ENCODE measurements around the gene GSTP1.
A peak's percentile ranks its signal among the peaks of the same experiment; 100 is the strongest.
"Not testable (repeated sequence)": the region's sequence is repeated elsewhere in the genome, so short reads cannot be mapped to it uniquely, and the experiment has no call there.

The GSTP1 gene

DNA sequence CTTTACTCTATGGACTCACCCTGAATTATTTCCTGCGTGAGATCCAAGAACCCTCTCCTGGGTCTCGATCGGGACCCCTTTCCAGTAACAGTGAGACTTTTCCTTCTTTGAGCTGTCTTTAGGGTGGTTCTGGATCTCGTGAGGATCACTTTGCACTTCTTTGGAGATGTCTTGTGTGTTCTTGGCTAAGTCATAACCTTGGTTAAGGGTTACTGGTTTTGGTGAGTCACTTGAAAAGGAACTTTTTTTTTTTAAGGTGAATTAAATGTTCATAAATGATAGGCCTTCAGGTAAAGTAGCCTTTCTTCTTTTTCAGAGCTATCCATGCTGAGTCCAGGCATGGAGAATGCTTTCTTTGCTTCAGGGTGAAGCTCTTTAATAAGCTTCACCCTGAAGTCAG, 19.4 kb upstream of the GSTP1 start:
- DNase-seq = no peak

DNA sequence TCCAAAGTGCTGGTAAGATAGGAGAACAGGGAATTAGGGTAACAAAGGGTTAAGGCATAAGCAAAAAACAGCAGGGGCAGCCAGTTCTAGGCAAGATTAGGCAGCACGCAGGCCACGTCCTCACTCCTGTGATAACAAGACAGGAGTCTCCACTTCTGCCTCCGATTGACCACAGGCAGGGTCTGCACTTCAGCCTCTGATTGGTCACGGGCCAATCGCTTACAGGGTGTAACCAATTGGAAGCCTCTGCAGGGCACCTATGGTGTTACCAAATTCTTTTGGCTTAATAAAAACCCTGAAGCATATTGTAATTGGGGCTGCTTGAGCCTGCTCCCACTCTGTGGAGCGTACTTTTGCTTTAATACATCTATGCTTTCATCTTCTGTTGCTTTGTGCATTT, 12.2 kb upstream of the GSTP1 start:
- DNase-seq = no peak

DNA sequence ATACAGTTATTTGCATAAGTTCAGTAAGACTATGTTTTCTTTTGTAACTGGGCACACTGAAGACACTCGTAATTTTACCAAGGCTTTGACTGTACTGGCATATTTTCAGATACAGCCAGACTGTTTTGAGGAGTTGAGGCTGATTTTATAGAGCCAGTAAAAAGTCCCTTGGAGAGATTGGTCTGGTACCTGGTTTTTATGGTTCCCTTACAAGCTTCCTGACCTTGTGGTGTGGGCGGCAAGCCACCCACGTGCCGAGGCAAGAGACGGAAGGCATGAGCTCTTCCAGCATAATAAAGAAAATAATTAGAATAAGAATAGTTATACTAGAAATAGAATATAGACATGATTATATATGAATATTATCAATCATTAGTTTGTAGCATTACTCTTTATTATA, 11.3 kb upstream of the GSTP1 start:
- DNase-seq = no peak

DNA sequence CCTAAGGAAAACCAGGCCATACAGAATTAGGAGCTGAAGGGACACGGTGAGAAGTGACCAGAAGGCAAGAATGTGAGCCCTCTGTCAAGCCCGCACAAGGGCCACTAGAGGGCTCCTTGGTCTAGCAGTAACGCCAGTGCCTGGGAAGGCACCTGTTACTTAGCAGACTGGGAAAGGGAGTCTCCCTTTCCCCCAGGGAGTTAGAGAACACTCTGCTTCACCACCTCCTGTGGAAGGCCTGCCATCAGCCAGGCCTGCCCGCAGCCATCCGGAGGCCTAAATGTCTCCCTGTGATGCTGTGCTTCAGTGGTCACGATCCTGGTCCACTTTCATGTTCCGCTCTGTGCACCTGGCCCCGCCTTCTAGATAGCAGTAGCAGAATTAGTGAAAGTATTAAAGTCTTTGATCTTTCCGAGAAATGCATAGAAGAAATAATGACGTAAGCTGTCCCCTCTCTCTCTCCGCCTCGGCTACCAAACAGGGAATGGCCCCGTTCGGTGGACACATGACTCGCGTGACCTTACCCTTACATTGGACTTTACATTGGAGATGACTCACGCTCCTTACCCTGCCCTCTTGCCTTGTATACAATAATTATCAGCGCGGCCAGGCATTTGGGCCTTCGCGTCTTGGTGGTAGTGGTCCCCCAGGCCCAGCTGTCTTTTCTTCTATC, 10.7 kb upstream of the GSTP1 start:
- no peak for DNase-seq

DNA sequence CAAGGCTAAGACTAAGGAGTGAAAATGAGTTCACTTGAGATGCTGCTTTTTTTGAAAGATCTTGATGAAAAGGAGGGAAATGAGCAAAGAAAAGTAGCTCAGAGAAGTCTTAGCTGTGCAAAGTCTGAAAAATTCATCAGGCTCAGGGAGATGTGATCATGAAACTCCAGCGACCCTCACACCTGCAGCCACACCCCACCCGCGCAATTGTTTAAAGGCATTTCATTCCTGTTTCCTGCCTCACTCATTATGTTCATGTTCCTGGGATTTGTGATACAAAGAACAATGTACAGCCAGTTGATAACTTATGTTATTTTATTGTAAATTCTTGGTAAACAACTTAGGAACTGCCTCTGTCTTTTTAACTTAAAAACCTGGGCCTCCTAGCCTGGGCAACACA, 8.7 kb upstream of the GSTP1 start:
- DNase-seq = no peak

DNA sequence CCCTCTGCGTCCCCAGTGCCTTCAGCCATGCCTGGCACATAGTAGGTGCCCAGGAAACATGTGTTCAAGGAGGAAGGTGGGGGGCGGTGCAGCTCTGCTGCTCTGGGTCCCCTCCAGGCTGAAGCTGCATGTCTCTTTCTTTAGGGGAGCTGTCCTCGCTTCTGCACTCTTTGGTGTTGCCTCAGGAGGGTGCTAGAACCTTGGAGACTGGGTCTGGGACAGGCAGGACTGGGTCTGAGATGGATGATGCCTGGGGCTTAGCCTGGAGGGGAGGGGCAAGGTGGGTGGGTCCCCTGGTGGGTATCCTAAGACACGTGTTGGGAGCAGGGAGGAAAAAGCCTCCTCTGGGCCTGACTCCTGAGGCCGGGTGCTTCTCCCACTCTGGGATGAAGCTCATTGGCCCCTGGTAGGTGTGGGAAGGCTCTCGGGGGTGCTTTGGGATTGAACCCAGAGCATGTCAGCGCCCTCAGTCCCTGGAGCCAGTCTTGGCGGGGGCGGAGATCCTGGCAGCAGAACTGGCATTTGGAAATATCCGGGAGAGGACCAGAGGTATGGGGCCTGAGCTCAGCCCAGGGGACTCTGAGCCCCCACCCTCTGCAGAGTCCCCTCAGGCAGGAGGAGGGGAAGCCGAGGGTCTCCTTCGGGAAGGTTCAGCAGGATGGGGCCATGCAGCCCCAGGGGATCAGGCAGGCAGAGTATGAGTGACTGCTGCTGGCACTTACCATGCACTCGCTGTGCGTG, 6.7 kb upstream of the GSTP1 start:
- DNase-seq = no peak

DNA sequence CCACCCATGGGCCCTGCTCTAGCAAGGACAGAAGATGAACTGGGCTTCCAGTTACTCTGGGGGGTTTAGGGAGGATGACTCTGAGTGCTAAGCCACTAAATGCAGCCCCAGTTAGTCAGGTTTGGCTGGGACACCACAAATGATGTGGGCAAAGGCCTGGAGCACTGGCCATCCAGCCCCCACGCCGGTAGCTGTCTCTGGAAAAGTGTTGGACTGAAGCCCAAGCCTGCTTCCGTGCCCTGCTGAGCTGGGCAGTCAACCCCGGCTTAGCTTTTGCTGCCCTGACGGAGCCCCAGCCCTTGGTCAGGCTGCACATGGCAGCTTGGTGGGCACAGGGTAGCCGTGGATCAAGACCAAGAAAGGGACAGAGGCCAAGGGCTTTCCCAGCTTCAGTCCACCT, 5.7 kb upstream of the GSTP1 start:
- no peak for DNase-seq

DNA sequence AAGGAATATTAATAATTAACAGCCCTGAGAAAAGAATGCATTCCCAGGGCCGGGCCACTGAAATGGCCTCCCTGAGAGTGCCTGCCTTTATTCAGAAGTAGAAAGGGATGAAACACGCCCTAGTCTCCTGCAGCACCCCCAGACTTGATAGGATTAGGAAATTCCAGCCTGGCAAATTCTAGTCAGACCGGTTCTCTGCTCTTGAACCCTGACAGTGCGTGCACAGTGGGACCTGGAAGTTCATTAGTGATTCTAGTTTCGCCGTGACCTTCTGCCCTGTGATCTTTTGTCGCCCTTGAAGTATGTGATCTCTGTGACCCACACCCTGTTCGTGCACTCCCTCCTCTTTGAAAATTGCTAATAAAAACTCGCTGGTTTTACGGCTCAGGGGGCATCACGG, 2.1 kb upstream of the GSTP1 start:
- no peak for DNase-seq

DNA sequence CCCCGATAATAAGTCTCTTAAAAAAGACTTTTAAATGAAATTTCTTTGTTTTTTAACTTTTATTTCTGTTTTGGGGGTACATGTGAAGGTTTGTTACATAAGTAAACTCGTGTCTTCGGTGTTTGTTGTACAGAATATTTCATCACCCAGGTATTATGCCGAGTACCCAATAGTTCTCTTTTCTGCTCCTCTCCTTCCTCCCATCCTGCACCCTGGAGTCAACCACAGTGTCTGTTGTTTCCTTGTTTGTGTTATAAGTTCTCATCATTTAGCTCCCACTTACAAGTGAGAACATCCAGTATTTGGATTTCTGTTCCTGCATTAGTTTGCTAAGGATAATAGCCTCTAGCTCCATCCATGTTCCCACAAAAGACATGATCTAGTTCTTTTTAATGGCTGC, 1.6 kb upstream of the GSTP1 start:
- no peak for DNase-seq

DNA sequence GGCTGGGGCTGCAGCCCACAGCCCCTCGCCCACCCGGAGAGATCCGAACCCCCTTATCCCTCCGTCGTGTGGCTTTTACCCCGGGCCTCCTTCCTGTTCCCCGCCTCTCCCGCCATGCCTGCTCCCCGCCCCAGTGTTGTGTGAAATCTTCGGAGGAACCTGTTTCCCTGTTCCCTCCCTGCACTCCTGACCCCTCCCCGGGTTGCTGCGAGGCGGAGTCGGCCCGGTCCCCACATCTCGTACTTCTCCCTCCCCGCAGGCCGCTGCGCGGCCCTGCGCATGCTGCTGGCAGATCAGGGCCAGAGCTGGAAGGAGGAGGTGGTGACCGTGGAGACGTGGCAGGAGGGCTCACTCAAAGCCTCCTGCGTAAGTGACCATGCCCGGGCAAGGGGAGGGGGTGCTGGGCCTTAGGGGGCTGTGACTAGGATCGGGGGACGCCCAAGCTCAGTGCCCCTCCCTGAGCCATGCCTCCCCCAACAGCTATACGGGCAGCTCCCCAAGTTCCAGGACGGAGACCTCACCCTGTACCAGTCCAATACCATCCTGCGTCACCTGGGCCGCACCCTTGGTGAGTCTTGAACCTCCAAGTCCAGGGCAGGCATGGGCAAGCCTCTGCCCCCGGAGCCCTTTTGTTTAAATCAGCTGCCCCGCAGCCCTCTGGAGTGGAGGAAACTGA, 731 bp downstream of the GSTP1 start:
- DNase-seq = peak in 1 of 2 donors; percentile 26

DNA sequence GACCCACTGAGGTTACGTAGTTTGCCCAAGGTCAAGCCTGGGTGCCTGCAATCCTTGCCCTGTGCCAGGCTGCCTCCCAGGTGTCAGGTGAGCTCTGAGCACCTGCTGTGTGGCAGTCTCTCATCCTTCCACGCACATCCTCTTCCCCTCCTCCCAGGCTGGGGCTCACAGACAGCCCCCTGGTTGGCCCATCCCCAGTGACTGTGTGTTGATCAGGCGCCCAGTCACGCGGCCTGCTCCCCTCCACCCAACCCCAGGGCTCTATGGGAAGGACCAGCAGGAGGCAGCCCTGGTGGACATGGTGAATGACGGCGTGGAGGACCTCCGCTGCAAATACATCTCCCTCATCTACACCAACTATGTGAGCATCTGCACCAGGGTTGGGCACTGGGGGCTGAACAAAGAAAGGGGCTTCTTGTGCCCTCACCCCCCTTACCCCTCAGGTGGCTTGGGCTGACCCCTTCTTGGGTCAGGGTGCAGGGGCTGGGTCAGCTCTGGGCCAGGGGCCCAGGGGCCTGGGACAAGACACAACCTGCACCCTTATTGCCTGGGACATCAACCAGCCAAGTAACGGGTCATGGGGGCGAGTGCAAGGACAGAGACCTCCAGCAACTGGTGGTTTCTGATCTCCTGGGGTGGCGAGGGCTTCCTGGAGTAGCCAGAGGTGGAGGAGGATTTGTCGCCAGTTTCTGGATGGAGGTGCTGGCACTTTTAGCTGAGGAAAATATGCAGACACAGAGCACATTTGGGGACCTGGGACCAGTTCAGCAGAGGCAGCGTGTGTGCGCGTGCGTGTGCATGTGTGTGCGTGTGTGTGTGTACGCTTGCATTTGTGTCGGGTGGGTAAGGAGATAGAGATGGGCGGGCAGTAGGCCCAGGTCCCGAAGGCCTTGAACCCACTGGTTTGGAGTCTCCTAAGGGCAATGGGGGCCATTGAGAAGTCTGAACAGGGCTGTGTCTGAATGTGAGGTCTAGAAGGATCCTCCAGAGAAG, 1.6 kb downstream of the GSTP1 start:
- no peak for DNase-seq

DNA sequence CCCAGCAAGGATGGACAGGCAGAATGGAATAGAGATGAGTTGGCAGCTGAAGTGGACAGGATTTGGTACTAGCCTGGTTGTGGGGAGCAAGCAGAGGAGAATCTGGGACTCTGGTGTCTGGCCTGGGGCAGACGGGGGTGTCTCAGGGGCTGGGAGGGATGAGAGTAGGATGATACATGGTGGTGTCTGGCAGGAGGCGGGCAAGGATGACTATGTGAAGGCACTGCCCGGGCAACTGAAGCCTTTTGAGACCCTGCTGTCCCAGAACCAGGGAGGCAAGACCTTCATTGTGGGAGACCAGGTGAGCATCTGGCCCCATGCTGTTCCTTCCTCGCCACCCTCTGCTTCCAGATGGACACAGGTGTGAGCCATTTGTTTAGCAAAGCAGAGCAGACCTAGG, 2.3 kb downstream of the GSTP1 start:
- DNase-seq = no peak

DNA sequence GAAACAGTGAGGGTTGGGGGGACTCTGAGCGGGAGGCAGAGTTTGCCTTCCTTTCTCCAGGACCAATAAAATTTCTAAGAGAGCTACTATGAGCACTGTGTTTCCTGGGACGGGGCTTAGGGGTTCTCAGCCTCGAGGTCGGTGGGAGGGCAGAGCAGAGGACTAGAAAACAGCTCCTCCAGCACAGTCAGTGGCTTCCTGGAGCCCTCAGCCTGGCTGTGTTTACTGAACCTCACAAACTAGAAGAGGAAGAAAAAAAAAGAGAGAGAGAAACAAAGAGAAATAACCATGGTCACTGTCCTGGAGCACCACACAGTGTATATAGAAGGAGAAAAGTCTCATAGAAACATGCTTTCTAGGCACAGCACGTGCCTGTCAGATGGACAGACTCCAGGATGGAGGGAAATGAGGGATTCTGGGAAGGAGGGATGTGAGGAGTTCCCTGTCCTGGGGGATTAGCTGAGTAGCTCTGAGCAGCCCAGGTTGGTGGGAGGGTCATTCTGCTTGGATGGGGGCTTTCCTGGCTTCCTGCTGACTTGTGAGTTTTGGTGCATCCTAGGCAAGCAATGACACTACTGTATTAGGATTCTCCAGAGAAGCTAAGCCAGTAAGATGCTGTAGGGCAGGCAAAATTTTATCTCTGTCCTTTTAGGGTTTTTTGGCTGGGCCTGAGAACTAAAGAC, 3.1 kb downstream of the GSTP1 start:
- no peak for DNase-seq

DNA sequence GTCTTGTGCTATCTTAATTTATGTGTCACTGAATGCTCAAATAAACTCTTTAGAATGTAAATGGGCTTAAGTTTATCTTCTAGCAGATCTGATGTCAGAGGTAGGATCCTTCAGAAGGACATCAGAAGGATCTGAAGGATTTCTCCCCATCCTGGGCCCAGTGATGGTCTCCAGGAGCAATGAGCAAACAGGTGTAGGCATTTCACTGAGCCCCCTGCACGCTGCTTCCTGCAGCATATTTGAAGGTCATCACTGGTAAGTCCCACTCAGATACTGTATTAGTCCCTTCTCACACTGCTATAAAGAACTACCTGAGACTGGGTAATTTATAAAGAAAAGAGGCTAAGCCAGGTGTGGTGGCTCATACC, 4.5 kb downstream of the GSTP1 start:
- DNase-seq = no peak

DNA sequence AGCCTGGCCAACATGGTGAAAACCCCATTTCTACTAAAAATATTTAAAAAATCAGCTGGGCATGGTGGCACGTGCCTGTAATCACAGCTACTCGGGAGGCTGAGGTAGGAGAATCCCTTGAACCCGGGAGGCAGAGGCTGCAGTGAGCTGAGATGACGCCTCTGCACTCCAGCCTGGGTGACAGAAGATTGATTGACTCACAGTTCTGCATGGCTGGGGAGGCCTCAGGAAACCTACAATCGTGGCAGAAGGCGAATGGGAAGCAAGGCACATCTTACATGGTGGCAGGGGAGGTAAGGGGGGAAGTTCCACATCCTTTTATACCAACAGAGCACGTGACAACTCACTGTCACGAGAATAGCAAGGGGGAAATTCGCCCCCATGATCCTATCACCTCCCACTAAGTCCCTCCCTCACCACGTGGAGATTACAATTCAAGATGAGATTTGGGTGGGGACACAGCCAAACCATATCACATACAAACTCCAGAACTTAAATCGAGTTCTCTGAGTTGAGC, 5.3 kb downstream of the GSTP1 start:
- DNase-seq = not testable (repeated sequence)

DNA sequence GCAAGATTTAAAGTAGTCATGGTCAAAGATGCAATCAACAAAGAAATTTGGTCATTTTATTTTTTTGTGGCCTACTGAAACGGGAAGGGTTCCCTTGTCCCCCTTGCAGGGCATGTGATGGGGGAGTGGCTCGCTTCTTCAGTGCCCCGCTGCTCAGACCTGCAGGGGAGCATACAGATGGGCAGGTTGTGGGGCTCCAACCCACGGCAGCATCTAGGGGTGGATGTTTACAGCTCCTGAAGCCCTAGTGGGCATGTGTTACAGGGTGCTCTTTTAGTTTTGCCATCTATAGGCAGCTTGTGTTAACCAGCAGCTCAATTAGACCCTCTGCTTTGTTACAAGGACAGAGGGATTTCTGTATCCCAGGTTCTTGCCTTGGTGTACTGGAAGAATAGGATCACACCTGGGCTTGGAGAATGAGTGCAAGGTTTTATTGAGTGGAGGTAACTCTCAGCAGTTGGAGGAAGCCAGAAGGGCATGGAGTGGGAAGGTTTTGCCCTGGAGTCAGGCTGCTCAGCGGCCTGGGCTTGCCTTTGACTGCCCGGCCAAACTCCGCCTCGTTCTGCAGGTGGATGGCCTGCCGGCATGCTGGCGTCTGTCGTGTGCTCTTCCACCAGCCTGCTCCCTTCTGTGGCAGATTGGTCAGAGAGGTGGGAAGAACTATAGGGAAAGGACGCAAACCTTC, 9.4 kb downstream of the GSTP1 start:
- DNase-seq = no peak

DNA sequence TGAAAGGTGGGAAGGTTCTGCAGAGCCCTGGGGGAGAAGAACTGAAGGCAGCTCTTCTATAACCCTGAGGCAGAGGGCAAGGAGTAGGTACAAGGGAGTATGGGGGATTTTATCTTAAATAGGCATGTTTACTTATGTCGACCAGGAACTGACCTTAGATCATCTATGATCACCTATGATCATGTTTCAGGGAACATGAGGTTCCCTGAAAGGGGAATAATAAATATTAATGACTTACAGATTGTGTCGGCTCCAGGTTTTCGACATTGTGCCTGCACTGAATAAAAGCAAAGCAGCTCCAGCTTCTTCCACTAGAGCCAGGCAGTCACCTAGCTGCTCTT, 9.9 kb downstream of the GSTP1 start:
- no peak for DNase-seq

DNA sequence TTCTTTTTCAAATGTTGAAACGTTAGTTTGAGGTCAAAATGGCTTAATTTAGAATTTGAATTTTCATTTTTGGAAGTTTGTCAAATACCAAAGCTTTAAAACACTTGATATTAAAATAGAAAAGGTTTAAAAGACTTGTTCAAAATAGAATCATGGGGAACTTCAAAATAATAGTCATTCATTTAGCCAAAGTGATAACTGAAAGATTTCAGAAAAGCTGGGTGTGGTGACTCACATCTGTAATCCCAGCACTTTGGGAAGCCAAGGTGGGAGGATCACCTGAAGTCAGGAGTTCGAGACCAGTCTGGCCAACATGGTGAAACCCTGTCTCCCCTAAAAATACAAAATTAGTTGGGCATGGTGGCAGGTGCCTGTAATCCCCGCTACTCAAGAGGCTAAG, 10.9 kb downstream of the GSTP1 start:
- DNase-seq = no peak

DNA sequence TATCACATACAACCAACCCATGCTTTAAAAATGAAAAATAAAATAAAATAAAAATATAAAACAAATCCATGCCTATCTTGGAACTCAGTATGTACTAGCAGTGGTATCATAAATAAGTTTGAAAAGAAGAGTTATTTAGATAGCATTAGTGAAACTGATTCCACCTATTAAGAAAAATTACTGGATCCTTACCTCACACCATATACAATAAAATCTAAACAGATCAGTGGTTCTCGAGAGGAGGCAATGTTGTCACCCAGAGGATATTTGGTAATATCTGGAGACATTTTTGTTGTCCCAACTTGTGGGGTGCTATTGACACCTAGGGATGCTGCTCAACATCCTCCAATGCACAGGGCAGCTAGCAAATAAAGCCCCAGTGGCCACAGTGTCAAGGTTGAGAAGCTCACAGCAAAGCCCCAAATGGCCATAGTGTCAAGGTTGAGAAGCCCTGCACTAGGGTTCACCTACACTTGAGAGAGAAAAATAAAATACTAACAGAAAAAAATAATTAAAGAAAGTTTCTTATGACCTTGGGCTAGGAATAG, 13.2 kb downstream of the GSTP1 start:
- DNase-seq = no peak

DNA sequence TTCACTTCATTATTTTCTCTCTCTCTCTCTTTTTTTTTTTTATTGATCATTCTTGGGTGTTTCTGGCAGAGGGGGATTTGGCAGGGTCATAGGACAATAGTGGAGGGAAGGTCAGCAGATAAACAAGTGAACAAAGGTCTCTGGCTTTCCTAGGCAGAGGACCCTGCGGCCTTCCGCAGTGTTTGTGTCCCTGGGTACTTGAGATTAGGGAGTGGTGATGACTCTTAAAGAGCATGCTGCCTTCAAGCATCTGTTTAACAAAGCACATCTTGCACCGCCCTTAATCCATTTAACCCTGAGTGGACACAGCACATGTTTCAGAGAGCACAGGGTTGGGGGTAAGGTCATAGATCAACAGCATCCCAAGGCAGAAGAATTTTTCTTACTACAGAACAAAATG, 13.8 kb downstream of the GSTP1 start:
- DNase-seq = not testable (repeated sequence)

DNA sequence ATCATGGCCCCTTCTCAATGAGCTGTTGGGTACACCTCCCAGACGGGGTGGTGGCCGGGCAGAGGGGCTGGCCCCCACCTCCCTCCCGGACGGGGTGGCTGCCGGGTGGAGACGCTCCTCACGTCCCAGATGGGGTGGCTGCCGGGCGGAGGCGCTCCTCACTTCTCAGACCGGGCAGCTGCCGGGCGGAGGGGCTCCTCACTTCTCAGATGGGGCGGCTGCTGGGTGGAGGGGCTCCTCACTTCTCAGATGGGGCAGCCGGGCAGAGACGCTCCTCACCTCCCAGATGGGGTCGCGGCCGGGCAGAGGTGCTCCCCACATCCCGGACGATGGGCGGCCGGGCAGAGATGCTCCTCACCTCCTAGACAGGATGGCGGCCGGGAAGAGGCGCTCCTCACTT, 14.4 kb downstream of the GSTP1 start:
- DNase-seq = not testable (repeated sequence)
